GM21447 (cell line): ENCODE measurements around the gene PNLIPRP3.

Experiments
- ATAC-seq: cut with Tn5 transposase; IDR thresholded peaks from one replicate; pipeline ENCODE4 v1.9.1; 2021; ENCODE audit not compliant: unreplicated experiment

Gene PNLIPRP3

GRCh38 chr10:116450861-116451260 lies 23.2 kb downstream of the PNLIPRP3 start:
- no peak for ATAC-seq

- no peak for ATAC-seq
These were observed 24.2 kb downstream of the PNLIPRP3 start for GRCh38 chr10:116451711-116452337.

GRCh38 chr10:116452338-116452720 lies 24.7 kb downstream of the PNLIPRP3 start:
- ATAC-seq = no peak

- ATAC-seq = no peak
These were observed 29.8 kb downstream of the PNLIPRP3 start for GRCh38 chr10:116457488-116457887.

GRCh38 chr10:116460219-116460618 lies 32.6 kb downstream of the PNLIPRP3 start:
- ATAC-seq = no peak

GRCh38 chr10:116461680-116462079 lies 34.0 kb downstream of the PNLIPRP3 start:
- no peak for ATAC-seq

GRCh38 chr10:116464257-116464656 lies 36.6 kb downstream of the PNLIPRP3 start:
- ATAC-seq = no peak

GRCh38 chr10:116465546-116465945 lies 37.9 kb downstream of the PNLIPRP3 start:
- no peak for ATAC-seq

GRCh38 chr10:116466715-116467422 lies 39.2 kb downstream of the PNLIPRP3 start:
- no peak for ATAC-seq

- ATAC-seq = no peak
These were observed 41.8 kb downstream of the PNLIPRP3 start for GRCh38 chr10:116469437-116469836.

GRCh38 chr10:116470071-116470470 lies 42.4 kb downstream of the PNLIPRP3 start:
- no peak for ATAC-seq

- no peak for ATAC-seq
These were observed 43.2 kb downstream of the PNLIPRP3 start for GRCh38 chr10:116470768-116471415.

- no peak for ATAC-seq
These were observed 45.2 kb downstream of the PNLIPRP3 start for GRCh38 chr10:116472891-116473290.

GRCh38 chr10:116475866-116476265 lies 48.2 kb downstream of the PNLIPRP3 start:
- no peak for ATAC-seq

GRCh38 chr10:116476461-116476860 lies 48.8 kb downstream of the PNLIPRP3 start:
- ATAC-seq = no peak

- no peak for ATAC-seq
These were observed 50.5 kb downstream of the PNLIPRP3 start for GRCh38 chr10:116477986-116478664.

GRCh38 chr10:116486770-116487448 lies 59.3 kb downstream of the PNLIPRP3 start:
- ATAC-seq = no peak

- no peak for ATAC-seq
These were observed 60.1 kb downstream of the PNLIPRP3 start for GRCh38 chr10:116487522-116488430.

GRCh38 chr10:116489460-116489859 lies 61.8 kb downstream of the PNLIPRP3 start:
- ATAC-seq = no peak

GRCh38 chr10:116490028-116490662 lies 62.5 kb downstream of the PNLIPRP3 start:
- no peak for ATAC-seq
